ENCODE data around the gene VRK1. TPM values are rescaled to one million over a fixed set of nuclear protein-coding genes. Genes with fewer than 3 reads are reported as not detected.

VRK1 gene
- total RNA-seq, 1 donor from 2014 or later = 126 TPM

DNA sequence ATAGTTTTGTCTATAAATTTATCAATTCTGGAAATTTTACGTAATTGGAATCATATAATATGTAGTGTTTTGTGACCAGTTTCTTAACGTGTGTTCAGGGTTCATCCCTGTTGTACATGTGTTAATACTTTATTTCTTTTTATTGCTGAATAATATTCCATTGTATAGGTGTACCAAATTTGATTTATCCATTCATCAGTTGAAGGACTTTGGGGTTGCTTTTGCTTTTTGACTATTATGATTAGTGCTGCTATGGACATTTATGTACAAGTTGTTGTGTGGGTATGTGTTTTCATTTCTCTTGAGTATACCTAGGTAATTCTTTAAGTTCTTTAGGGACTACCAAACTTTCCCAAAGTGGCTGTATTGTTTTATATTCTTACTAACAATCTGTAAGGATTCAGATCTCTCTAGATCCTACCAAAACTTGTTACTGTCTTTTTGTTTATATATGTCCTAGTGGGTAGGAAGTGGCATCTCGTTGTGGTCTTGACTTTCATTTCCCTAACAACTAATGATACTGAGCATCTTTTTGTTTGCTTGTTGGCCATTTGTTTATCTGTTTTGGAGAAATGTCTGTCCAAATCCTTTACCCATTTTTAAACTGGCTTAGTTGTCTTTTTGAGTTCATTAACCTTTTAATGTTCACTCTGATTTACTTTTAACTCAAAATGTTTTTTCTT is 14.9 kb downstream of the VRK1 start:
- TF ChIP-seq, protein P1, sequence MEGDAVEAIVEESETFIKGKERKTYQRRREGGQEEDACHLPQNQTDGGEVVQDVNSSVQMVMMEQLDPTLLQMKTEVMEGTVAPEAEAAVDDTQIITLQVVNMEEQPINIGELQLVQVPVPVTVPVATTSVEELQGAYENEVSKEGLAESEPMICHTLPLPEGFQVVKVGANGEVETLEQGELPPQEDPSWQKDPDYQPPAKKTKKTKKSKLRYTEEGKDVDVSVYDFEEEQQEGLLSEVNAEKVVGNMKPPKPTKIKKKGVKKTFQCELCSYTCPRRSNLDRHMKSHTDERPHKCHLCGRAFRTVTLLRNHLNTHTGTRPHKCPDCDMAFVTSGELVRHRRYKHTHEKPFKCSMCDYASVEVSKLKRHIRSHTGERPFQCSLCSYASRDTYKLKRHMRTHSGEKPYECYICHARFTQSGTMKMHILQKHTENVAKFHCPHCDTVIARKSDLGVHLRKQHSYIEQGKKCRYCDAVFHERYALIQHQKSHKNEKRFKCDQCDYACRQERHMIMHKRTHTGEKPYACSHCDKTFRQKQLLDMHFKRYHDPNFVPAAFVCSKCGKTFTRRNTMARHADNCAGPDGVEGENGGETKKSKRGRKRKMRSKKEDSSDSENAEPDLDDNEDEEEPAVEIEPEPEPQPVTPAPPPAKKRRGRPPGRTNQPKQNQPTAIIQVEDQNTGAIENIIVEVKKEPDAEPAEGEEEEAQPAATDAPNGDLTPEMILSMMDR (IDR thresholded peaks at IDR 0.05) = no peak
- TF ChIP-seq EZH2phosphoT487 (IDR thresholded peaks at IDR 0.05) (no peak), EZH2 (IDR thresholded peaks at IDR 0.05) (no peak)
- no peaks in the 10 kb centered on the region for H3K27me3 Mint-ChIP-seq (ENCODE audit: insufficient read depth, low read depth)
- Histone ChIP-seq H3K4me3 (no peak overlapping the region), H3K4me1 (no peaks in the 10 kb centered on the region), H4K20me1 (ENCODE audit: low read depth) (peaks cover 38% of the 10 kb centered on the region), H3K27ac (no peak overlapping the region), H3K9ac (no peak overlapping the region), H3K79me2 (ENCODE audit: low read depth) (peaks cover 100% of the 10 kb centered on the region), H2AFZ (replicated peaks) (no peak overlapping the region), H3K27me3 (no peaks in the 10 kb centered on the region), H3K4me2 (no peak overlapping the region), H3K36me3 (no peaks in the 10 kb centered on the region), H3K9me3 (ENCODE audit: low read depth) (no peaks in the 10 kb centered on the region), H3F3A (ENCODE audit: low read depth) (no peaks in the 10 kb centered on the region)
- H3K4me3 Mint-ChIP-seq = no peak overlapping the region
- DNase-seq (ENCODE audit: low spot score) = no peak
- no peaks in the 10 kb centered on the region for H3K4me1 Mint-ChIP-seq
- peaks cover 39% of the 10 kb centered on the region for H3K36me3 Mint-ChIP-seq
- peaks cover 19% of the 10 kb centered on the region for H3K9me3 Mint-ChIP-seq
- H3K27ac Mint-ChIP-seq = no peak overlapping the region

DNA sequence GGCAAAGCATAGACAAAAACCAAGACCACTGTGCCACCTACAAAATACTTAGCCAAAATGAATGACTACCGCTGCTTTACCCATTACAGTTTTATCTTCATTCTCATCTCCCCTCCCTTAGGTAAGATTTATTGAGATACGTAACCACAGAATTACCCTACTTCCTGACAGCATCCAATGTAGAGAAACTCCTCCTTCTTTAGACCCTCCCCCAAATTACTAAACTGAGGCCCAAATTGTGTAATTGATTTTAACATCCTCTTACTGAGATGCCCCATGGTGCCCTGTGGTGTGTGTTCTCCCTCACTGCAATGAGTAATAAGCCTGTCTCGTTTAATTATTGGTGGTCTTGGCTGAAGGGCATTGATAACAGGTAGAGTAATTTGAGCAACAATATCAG is 19.1 kb downstream of the VRK1 start:
- Histone ChIP-seq H3K9ac (no peak overlapping the region), H3K36me3 (no peaks in the 10 kb centered on the region), H3K4me2 (no peak overlapping the region), H3K4me1 (no peaks in the 10 kb centered on the region), H3K9me3 (ENCODE audit: low read depth) (no peaks in the 10 kb centered on the region), H4K20me1 (ENCODE audit: low read depth) (peaks cover 44% of the 10 kb centered on the region), H2AFZ (replicated peaks) (no peak overlapping the region), H3F3A (ENCODE audit: low read depth) (no peaks in the 10 kb centered on the region), H3K79me2 (ENCODE audit: low read depth) (peaks cover 100% of the 10 kb centered on the region), H3K27ac (no peak overlapping the region), H3K4me3 (no peak overlapping the region), H3K27me3 (no peaks in the 10 kb centered on the region)
- TF ChIP-seq EZH2phosphoT487 (IDR thresholded peaks at IDR 0.05) = no peak
- TF ChIP-seq, protein P1 (IDR thresholded peaks at IDR 0.05) = no peak
- TF ChIP-seq EZH2 (IDR thresholded peaks at IDR 0.05) = no peak
- DNase-seq (ENCODE audit: low spot score) = no peak
- Mint-ChIP-seq H3K4me3 (no peak overlapping the region), H3K36me3 (peaks cover 27% of the 10 kb centered on the region), H3K27ac (no peak overlapping the region), H3K9me3 (peaks cover 10% of the 10 kb centered on the region), H3K4me1 (no peaks in the 10 kb centered on the region), H3K27me3 (ENCODE audit: insufficient read depth, low read depth) (no peaks in the 10 kb centered on the region)

DNA sequence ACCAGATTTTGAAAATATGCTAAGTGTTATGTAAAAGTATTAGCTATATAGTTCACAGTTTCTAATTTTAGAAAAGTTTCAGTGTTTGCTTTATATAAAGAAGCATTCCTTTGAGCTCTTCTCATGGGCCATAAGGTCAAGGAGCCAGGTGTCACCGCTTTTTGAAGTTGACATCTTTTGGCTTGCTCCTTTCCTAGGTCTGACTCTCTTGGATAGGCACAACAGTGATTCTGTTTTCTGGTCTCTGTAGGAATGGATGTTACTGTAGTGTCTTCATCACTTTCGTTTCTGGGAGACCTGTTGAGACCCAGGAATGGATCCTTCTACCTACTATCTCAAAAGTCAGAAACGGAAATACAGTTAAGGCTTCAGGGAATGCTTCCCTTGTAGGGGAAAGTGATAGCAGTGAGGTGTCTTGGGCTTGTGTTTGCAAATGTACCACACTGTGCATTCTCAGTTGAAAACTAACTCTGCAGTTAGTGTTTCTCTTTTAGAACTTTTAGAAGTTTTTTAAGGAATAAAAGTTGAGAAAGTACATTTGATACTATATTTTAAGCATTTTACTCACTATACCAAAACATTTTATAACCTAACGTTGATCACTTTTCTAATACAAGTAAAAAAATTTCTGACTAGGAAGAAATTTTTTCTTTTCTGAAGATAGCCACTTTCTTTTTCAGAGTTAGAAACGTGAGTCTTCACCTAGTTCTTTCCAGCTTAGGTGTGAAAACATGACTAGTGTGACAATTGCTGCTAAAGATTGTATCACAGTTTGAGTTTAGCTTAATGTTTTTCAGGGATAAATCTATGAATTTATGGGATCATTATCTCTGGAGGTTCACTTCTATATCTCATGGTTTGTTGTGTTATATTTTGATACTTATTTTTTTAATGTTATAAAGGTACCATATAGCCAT is 20.8 kb downstream of the VRK1 start:
- TF ChIP-seq, protein P1 (IDR thresholded peaks at IDR 0.05) = no peak
- TF ChIP-seq EZH2phosphoT487 (IDR thresholded peaks at IDR 0.05) (no peak), EZH2 (IDR thresholded peaks at IDR 0.05) (no peak)
- Histone ChIP-seq H3K36me3 (no peaks in the 10 kb centered on the region), H3K4me1 (peaks cover 5% of the 10 kb centered on the region), H3F3A (ENCODE audit: low read depth) (no peaks in the 10 kb centered on the region), H3K79me2 (ENCODE audit: low read depth) (peaks cover 100% of the 10 kb centered on the region), H3K9me3 (ENCODE audit: low read depth) (no peaks in the 10 kb centered on the region), H3K4me3 (no peak overlapping the region), H3K27ac (no peak overlapping the region), H3K9ac (no peak overlapping the region), H2AFZ (replicated peaks) (no peak overlapping the region), H3K4me2 (no peak overlapping the region), H4K20me1 (ENCODE audit: low read depth) (peaks cover 42% of the 10 kb centered on the region), H3K27me3 (no peaks in the 10 kb centered on the region)
- H3K4me3 Mint-ChIP-seq = no peak overlapping the region
- no peaks in the 10 kb centered on the region for H3K4me1 Mint-ChIP-seq
- no peak overlapping the region for H3K27ac Mint-ChIP-seq
- no peak for DNase-seq (ENCODE audit: low spot score)
- peaks cover 25% of the 10 kb centered on the region for H3K36me3 Mint-ChIP-seq
- peaks cover 11% of the 10 kb centered on the region for H3K9me3 Mint-ChIP-seq
- no peaks in the 10 kb centered on the region for H3K27me3 Mint-ChIP-seq (ENCODE audit: insufficient read depth, low read depth)

Data from neural progenitor cell (in vitro differentiated cells).